HG03159 (cell line): ENCODE data around the gene KCNK5.

ENCODE experiments used
- ATAC-seq: cut with Tn5 transposase; IDR thresholded peaks from one replicate; pipeline ENCODE4 v1.9.1; 2021; ENCODE audit warnings: mild to moderate bottlenecking, moderate library complexity; ENCODE audit not compliant: unreplicated experiment

The KCNK5 gene

DNA sequence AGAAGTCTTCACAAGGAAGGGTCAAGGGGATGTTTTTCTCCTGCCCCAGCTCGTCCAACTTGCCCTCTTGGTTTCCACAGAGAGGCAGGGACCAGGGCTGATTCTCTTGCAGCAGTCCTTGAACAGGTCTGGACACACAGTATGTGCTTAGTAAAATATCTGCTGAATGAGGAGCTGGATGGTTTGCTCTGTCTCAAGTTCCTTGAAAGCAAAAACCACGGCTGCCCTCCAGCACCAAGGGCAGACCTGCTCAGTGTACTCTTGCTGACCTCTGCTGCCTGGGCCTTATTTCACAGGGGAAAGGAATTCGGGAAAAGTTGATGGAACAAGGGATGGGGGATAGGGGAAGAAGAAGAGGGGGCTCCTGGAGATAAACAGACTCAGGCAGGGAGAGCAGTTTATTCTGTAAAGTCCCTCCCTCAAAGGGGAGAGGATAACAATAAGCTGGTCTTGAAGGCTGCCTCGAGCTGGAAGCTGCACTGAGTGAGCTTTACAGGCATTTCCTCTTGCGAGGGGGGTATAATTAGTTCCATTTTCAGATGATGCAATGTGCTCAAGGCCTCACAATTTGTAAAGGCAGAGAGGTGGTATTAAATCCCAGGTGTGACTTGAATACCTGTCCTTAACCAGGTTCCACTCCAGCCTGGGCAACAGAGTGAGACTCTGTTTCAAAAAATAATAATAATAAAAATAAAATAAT is 10.3 kb downstream of the KCNK5 start:
- ATAC-seq = no peak

DNA sequence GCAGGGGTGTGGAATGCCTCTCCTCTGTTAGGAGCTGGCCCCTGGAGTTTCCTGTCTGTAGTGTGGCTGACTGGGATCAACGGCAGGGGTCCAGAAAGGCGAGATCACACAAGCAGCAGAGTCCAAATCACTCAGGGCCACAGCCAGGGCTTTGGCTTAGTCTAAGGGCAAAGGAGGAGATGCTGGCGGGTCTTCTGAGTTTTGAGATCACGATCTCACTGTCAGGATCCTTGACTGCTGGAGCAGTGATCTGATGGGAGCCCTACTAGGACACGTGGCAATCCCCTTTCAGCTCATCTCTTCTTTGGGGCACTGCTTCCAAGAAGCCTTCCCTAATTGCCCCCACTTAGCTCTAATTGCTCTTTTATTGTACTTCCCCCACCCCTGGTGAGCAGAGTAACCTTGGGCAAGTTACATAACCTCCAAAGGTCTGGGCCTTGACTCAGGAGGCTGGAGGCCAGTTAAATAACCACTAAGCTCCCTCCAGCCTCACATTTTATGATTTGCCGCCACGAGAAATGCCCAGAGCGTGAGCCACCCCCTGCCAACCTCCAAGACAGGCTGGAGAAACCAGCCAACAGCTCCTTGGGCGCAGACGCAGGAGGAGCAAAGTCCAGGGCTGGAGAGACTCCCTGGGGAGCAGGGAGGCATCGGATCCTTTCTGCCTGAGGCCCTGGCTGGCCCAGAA is 12.0 kb downstream of the KCNK5 start:
- no peak for ATAC-seq

DNA sequence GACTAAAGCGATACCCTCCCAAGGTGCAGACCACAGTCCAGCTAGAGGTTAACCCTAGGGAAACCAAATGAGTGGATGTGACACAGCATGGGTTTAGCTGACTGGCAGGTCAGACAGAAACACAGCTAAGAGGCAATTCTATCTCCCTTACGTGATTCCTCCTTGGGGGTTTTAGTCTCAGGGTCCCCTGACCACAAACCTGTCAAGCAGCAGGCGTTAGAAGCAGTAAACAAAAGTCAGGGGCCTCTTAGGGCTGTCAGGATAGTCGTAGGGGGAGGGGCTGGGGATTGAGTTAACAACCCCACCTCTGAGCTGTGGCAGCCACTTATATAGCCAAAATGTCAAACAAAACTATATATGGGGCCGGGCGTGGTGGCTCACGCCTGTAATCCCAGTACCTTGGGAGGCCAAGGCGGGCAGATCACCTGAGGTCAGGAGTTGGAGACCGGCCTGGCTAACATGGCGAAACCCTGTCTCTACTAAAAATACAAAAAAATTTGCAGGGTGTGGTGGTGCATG is 13.6 kb downstream of the KCNK5 start:
- no peak for ATAC-seq

DNA sequence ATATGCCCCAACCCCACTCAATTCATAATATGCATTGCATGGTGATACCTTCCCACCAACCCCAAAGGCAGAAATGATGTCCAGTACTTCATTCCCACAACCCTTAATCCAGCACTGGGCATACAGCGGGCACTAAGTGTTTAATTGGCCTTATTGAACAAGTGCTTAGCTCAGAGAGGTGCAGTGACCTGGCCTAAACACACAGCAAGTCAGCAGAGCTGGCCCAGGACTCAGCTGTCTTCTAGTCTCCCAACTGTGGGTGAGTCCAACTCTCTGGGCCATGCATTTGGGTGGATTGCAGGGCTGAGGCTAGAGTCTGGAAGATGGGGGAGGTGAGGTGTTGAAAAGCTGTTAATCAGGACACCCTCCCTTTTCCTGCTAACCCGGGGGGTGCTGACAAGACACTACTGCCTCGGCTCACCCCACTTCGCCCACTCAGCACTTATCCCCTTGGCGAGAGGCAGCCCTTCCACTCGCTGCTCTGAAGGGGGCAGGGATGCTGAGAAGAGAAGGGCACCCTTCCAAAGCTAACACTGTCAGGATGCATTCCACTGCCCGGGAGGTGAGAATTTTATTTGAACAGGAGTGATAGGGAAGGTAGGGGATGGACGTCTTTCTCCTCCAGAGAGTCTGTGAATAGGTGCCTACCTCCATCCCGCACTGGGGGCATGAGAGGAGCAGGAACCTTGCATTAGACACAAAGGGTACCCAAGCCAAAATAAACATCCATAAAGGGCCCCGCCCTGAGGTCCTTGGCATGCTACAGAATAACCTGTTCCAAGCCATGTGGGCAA is 14.2 kb downstream of the KCNK5 start:
- ATAC-seq = no peak

DNA sequence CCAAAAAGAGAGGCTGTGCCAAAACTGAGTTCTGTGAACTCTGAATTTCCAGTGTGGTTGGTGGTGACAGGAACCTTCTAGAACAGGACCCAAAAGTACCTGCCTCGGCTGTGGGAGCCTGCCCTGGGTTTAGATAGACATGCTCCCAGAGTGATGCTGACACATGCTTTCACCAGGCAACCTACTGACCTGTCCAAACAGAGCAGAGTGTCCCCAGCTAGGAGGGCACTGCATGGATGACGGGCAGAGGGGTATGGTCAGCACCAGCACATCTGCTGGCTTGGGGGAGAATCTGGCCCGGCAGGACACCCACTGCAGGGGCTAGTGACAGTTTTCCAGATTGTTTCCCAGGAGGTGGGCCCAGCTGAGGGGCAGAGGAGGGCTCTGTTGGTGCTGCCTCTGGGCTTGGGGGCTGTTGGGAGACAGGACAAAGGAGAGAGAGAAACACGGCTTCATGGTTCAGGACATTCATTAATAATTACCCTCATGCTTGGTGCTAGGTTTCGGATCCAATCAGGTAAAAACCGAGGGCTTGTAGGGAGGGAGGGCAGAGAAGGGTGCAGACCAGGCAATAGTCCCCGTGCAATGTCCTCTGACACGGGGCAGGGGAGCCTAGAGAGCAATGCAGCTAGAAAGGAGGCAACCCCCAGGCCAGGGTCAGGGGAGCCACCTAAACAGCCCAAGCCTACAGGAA is 15.0 kb downstream of the KCNK5 start:
- no peak for ATAC-seq

DNA sequence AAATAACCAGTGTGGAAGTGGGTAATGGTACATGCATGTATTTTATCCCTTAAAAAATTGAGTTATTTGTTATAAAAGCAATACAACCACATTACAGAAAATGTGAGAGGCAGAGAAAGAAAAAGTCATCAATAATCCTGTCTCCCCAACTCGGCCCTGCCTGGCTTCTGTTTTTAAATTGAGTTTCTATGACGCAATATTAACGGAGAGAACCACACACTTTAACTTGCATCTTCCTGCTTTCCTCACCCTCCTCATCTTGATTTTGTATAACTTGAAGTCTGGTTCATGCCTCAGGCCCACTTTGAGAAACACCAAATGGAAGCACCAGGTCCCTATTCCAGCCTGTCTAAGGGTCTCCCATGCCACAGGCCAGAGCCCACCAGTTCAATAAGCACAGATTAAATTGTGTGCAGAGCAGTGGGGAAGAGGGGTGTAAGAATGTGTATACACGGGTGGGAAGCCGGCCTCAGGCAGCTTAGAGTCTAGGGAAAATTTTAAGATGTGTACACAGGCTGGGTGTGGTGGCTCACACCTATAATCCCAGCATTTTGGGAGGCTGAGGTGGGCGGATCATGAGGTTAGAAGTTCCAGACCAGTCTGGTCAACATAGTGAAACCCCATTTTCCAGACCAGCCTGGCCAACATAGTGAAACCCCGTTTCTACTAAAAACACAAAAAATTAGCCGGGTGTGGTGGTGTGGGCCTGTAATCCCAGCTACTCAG is 15.9 kb downstream of the KCNK5 start:
- ATAC-seq = no peak

DNA sequence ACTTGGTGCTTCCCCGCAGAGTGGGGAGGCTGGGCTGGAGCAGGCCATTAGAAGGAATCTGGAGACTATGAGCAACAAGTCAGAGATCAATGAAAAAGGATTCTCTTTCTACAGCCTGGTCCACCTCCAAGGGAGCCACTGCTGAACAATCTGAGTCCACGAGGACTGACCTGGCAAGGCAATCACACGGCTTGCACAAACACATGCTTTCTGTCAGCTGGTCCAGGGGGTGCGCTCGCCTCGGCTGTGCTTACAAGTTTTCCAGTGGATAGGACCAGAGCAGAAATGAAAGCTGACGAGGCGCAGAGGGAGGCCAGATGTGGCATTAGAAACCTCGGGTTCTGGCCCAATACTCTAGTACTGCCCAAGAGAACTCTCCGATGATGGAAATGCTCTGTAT is 18.1 kb downstream of the KCNK5 start:
- ATAC-seq = no peak

DNA sequence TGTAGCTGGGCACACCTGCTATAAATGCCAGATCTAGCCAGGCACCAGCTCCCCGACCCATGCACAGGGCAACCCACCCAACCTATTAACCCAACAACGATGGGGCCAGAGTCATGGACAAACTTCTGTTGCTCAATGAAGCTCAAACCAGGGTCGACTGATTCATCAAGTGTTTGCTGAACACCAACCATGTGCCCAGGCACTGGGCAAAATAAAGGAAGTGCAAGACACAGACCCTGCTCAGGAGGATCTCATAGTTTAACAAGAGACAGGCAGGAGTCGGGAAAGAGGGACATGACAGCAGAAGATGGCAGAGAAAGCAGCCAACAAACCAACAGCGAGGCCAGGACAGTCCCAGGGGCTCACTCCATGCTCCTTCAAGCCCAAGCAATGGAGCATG is 18.8 kb downstream of the KCNK5 start:
- ATAC-seq = no peak

DNA sequence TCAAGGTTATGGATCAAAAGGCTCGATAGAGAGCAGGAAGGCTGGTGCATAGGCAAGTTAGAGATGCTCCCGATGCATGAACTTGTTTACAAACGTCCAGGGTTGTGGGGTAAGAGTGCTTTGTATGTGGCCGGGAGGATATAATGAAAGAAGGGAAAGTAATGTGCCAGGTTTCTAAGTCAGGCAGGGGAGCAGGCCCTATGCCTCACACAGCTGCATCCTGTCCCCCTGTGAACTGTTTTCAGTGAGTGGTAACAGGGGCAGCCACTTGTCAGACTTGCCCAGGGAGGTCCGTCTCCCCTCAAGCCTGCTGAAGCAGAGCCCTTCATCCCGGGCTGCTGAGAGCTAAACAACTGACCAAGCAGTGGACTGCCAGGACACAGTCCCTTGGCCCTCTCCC is 19.4 kb downstream of the KCNK5 start:
- no peak for ATAC-seq

DNA sequence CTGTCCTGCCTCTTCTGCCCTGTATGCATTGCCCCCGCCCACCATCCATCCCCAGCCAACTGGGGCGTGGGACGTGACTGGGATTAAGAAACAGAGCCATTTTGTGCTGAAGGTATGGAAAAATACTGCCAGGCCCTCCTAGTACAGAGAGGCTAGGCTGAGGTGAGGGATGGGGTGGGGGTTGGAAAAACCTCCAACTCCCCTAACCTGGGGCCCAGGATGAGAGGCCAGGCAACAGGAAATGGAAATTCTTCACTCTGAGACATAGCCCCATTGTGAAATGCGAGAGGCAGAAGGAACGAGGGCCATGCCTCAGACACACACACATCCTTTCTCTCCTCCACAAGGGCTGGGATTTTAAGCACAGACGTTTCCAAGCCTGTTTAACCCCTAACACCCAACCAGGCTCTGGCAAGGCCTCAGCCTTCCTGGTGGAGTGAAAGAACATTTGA is 19.9 kb downstream of the KCNK5 start:
- ATAC-seq = no peak

DNA sequence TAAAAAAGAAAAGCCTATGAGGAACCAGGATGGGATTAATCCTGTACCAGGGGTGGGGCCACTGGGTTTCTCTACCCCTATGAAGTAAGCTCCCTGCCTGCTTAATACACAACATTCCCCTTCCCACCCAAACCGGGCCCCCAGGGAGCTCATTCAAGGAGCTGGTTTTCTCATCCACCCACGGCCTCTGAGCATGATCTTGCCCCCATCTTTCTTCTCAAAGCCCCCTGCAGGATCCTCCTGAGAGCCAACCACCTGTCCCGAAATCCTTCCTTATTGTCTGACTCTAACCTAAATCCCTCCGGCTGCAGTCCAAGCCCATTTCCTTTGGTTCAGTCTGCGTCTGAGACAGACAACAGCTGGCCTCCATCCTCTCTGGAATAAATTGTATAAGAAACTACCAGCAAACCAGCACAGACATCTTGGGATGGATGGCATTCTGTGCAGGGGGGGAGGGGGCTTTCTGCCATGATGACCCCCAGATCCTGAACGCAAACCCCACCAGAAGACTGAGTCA is 21.0 kb downstream of the KCNK5 start:
- no peak for ATAC-seq

DNA sequence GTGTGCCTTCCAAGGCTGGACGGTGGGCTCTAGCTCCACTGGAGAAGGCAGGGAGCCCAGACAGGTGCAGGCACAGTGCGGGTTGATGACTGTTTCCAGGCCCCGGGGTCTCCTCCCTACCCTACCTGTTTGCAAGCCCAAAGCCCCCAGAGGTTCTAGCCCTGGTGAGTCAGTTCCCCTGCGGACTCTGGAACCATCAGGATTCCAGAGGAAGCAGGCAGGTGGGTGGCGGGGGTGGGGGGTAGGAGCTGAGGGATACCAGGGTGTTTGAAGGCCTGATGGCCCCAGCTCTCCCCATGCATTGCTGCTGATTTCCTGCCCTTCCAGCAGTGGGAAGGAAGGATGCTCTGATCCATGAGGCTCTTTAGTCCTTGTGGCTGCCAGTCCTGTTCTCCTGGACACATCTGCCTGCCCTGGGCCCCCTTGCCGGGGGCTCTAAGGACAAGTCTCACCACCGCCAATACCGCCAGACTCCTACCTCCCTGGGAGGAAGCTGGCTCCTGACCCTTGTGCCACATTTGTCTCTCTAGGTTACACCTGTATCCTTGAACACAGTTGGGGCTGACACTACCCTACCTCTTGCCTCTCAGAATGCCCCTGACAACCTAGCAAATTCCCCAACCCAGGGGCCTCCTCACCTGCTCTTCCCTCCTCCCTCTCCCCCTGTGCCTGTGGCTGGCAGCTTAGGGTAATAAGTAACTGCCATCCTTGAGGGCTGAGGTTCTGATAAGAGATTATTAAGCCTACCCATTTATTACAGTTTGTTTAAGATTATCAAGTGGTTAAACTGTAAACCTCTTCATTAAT is 21.7 kb downstream of the KCNK5 start:
- ATAC-seq = no peak

DNA sequence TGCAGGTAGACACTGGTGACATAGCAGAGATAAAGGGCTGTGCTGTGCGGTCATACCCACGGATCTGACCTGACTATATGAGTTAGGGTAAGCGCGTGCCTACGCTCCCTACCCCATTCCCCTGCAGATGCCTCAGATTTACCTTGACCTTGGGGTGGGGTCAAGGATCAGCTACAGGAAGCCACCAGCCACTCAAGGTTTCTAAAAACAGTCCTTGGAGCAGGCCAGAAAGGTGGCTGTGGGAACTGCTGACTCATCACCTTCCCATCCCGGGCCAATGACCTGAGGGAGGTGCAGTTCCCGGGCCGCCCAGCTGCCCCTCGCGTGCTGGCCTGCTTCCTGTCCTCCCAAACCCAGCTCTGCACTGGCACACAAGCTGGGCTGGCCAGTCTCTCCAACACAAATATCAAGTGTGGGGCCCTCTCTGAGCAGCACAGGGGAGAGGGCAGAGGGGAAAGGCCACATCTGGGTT is 23.0 kb downstream of the KCNK5 start:
- no peak for ATAC-seq

DNA sequence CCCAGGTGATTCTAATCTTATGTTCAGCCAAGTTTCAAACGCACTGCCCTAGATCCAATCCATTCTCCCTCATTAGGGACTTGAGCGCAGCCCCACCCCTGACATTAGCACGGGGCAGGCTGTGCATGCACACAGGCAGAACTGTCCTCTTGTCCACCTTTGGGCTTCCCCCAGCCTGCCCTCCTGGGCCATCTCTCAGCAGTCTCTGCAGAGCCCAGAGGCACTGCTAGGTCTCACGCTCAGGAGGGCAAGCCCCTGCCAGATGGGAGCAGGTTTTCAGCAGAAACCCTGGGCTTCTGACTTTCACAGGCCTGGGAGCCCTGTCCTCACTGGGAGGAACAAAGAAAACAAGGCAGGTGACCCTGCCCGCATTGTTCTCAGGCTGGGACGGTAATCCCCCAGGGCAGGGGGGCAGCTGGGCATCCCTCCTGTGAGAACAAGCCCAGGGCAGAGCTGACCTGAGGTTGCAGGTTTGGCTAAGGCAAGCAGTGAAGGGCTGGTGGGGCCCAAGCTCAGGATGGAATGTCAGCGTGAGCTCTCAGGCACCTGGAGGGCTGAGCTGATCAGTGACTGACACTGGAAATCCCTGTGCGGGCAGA is 24.5 kb downstream of the KCNK5 start:
- ATAC-seq = no peak

DNA sequence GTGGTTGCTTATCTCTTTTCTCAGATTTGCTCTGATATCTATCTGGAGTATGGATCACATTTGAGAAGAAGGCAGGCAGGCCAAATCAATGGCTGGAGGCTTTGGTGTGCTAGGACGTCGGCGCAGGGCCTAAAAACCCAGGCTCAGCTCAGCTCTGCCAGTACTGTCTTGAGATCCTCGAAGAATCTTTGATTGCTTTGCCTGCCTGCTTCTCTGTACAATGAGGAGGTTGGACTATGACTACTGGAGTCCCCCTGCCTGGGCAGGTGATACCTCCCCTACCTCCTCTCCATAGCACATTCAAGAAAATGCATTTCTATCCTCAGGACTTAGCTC is 25.1 kb downstream of the KCNK5 start:
- no peak for ATAC-seq

DNA sequence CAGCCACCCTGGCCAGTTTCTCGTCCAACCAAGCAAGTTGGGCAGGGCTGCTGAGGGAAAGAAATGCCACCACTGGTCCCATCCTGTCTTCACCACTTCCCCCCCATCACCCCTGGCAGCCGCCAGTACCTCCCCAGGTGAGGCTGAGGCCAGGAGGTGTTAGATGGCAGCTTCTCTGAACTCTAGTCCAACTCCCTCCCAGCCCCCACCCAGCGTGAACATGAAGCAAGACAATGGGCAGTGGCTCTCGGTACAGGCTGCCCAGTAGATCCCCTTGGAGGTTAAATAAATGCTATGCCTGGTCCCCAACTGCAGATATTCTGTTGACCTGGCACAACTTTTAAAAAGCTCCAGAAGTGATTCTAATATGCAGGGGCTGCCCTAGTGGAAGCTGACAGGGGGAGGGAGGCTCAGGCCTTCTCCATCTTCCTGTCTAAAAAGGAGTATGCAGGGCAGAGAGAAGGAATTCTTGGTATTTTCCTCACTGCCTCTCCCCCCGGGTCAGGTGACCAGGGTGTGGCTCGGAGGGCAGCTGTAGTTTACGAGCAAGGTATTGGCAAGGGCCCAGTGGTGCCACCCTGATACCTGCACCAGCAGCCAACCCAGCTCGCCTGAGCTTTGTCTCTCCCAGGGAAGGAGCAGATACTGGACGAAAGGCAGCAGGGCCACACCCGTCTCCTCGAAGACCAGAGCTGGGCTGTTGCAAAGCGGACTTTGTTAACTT is 25.7 kb downstream of the KCNK5 start:
- no peak for ATAC-seq

DNA sequence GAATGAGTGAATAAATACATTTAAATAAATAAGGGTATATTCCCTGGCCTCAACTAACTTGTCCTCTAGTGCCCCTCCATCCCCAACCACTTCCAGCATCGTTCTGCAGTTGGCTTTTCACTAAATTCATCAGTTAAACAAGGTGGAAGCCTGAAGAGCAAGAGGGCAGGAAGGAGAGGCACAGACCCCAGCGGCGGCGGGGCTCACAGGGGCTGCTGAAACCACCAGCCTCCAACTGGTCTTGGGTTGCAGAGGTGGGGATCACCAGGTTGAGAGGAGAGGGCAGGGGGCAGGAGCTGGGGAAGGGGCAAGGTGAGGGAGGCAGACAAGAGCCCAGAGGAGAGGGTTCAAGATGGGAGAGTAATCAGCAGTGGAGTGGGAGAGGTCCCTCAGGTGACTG is 27.1 kb downstream of the KCNK5 start:
- no peak for ATAC-seq

DNA sequence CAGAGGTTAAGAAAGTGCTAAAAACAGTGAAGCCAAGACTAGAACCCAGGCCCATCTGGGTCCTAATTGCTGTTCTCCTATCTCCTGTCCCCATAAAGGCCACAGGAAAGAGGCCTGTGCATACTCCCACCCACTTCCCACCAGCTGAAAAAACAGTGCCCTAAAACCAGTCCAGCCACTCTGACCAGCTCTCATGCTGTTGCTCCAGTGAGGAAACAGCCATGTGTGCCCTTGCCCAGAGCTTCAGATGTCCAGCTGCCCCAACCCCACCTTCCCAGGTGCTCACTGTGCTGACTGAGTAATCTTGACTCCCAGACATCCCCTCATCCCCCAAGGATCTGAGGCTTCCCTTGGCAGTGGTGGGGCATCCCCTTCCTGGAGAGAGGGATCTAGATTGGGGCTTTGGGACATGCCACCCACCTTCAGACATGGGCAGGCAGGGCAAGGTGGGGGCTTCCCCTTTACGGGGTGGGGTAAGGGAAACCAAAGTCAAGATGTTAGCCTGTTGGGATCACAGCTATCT is 28.7 kb downstream of the KCNK5 start:
- no peak for ATAC-seq
